CD4-positive, alpha-beta T cell (primary cell): Measurements from ENCODE around the gene RERE. TPM values are rescaled to one million over a fixed set of nuclear protein-coding genes. Genes with fewer than 3 reads are reported as not detected.

ENCODE experiments used
- ATAC-seq: fragments of 200-7000 bp; cut with Tn5 transposase; one replicate; pipeline ENCODE4 v1.10.0; 2022; ENCODE audit warnings: mild to moderate bottlenecking; ENCODE audit not compliant: poor library complexity
- CTCF ChIA-PET: fragments of 350-600 bp; sonication (Branson Sonifier 250); formaldehyde crosslinking; loops from one replicate; lab custom pipeline; 2021; ENCODE audit warnings: antibody characterized with exemption, inconsistent platforms; lab: Charles Lee
- POLR2A ChIA-PET: fragments of 350-600 bp; sonication (Branson Sonifier 250); formaldehyde crosslinking; loops from one replicate; lab custom pipeline; 2021; ENCODE audit warnings: antibody characterized with exemption, inconsistent platforms; lab: Charles Lee
- DNase-seq, 14 experiments: peaks; one replicate each; pipeline ENCODE4 v3.0.0-alpha.2; 2013 to 2020; ENCODE audit warnings: mixed read lengths in 2 of 14
- H3K27ac ChIP-seq, 2 donors: one replicate each; pipeline versions ENCODE4 v1.5.1 to v1.7.0; 2013; ENCODE audit warnings: low read length in 2 of 2, low read depth in 1 of 2, mild to moderate bottlenecking in 1 of 2
- H3K27me3 ChIP-seq, 2 experiments: 1 replicate in 1 of 2; 2 replicates in 1 of 2; pipeline versions ENCODE4 v1.6.1 to v1.7.0; 2013; ENCODE audit warnings: low read length in 2 of 2, control low read depth in 1 of 2, mild to moderate bottlenecking in 1 of 2, moderate library complexity in 1 of 2; ENCODE audit not compliant: insufficient read depth in 2 of 2, control insufficient read depth in 1 of 2
- H3K36me3 ChIP-seq: one replicate; pipeline ENCODE4 v1.6.1; 2013; ENCODE audit warnings: low read length, control low read depth; ENCODE audit not compliant: insufficient read depth
- H3K4me1 ChIP-seq: one replicate; pipeline ENCODE4 v1.6.1; 2013; ENCODE audit warnings: low read length, control low read depth; ENCODE audit not compliant: insufficient read depth
- H3K4me3 ChIP-seq: one replicate; pipeline ENCODE4 v1.5.1; 2013; ENCODE audit warnings: mild to moderate bottlenecking, low read length, moderate library complexity
- H3K9me3 ChIP-seq, 2 experiments: 1 replicate in 1 of 2; 2 replicates in 1 of 2; pipeline versions ENCODE4 v1.6.1 to v1.7.0; 2013; ENCODE audit warnings: low read length in 2 of 2, mild to moderate bottlenecking in 2 of 2, control low read depth in 1 of 2, moderate library complexity in 1 of 2; ENCODE audit not compliant: control insufficient read depth in 1 of 2, insufficient read depth in 1 of 2
- H3K27ac Mint-ChIP-seq: one replicate; pipeline ENCODE4 v1.8.0; 2020; ENCODE audit warnings: mixed read lengths
- H3K27me3 Mint-ChIP-seq: one replicate; pipeline ENCODE4 v1.8.0; 2021; ENCODE audit warnings: mixed read lengths
- H3K36me3 Mint-ChIP-seq: one replicate; pipeline ENCODE4 v1.8.0; 2021; ENCODE audit warnings: low read depth, mixed read lengths
- H3K4me1 Mint-ChIP-seq: one replicate; pipeline ENCODE4 v1.8.0; 2021; ENCODE audit warnings: low read depth, mixed read lengths
- H3K4me3 Mint-ChIP-seq: one replicate; pipeline ENCODE4 v1.8.0; 2020; ENCODE audit warnings: mild to moderate bottlenecking, mixed read lengths
- H3K9me3 Mint-ChIP-seq: one replicate; pipeline ENCODE4 v1.8.0; 2020; ENCODE audit warnings: mixed read lengths
- intact Hi-C, 2 experiments: fragments of 100-400 bp; cut with DNase I in 1 of 2; cut with micrococcal nuclease in 1 of 2; formaldehyde crosslinking; loops; one replicate each; pipeline versions ENCODE4 v1.15.1 to v1.9.0; 2023 to 2025; cut with DNase I, micrococcal nuclease
- total RNA-seq, 174 experiments: library from RNA in 2 of 174; stranded (reverse) in 2 of 174; gene quantifications; one replicate each; pipeline ENCODE4 v1.2.3 and lab custom pipeline; 2021 to 2026
- TF ChIP-seq, protein P1 (sequence below): fragments of 200-600 bp; IDR thresholded peaks from one replicate; pipeline ENCODE4 v1.8.0; 2022; ENCODE audit warnings: antibody characterized with exemption, mild to moderate bottlenecking

RERE gene
- total RNA-seq, 2 experiments from 2014 or later: 78.4 to 84.0 TPM

DNA sequence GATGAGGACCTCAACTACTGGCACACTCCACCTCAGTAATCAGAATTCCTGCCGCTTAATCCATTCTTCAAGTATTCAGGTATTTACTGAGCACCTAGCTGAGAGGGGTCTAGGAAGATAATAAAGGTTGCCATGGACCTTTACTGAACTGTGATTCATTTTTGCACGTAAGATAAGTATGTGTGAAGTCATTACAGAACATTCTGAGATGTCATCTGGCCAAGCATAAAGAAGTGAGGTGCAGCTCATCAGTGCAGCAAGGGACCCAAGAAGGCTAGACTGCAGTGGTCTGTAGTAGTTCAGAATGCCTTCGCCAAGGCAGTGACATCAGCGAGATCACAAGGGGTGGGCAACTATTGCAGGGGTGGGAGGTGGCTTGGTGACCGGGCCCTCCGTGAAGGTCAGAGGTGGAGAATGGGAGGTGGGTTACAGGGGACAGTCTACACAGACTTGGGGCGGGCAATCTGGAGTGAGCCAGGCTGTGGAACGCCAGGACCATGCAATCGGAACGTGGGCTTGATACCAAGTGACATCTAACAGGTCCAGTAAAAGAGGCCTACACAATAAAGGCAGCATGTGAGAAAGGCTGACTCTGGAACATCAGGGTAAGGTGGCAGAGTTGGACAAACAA, 392.2 kb downstream of the RERE start:
- peak overlapping the region; percentile 97 for H3K4me3 Mint-ChIP-seq
- H3K9me3 Mint-ChIP-seq: no peaks in the 10 kb centered on the region
- peak overlapping the region; percentile 96 for H3K27ac Mint-ChIP-seq
- Histone ChIP-seq H3K9me3 (no peaks in the 10 kb centered on the region), H3K27ac (peak overlapping the region; percentile 23 to 87), H3K27me3 (no peaks in the 10 kb centered on the region), H3K4me3 (no peak overlapping the region), H3K36me3 (peaks cover 5% of the 10 kb centered on the region), H3K4me1 (peaks cover 69% of the 10 kb centered on the region)
- TF ChIP-seq, protein P1, sequence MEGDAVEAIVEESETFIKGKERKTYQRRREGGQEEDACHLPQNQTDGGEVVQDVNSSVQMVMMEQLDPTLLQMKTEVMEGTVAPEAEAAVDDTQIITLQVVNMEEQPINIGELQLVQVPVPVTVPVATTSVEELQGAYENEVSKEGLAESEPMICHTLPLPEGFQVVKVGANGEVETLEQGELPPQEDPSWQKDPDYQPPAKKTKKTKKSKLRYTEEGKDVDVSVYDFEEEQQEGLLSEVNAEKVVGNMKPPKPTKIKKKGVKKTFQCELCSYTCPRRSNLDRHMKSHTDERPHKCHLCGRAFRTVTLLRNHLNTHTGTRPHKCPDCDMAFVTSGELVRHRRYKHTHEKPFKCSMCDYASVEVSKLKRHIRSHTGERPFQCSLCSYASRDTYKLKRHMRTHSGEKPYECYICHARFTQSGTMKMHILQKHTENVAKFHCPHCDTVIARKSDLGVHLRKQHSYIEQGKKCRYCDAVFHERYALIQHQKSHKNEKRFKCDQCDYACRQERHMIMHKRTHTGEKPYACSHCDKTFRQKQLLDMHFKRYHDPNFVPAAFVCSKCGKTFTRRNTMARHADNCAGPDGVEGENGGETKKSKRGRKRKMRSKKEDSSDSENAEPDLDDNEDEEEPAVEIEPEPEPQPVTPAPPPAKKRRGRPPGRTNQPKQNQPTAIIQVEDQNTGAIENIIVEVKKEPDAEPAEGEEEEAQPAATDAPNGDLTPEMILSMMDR: no peak
- intact Hi-C loops: loop anchor here (2.0 to 10.0 kb wide), 2 partner anchors 102 to 390 kb away; partner anchors contain the start of gene RERE (in 1 of the 2)
- DNase-seq (no peak), ATAC-seq (no peak)
- CTCF ChIA-PET: interaction anchor here (0.9 kb wide), 1 partner anchor 16 kb away, joined by 3 read pairs; no protein-coding TSS in a partner anchor
- no peaks in the 10 kb centered on the region for H3K27me3 Mint-ChIP-seq
- peaks cover 9% of the 10 kb centered on the region for H3K36me3 Mint-ChIP-seq
- POLR2A ChIA-PET: interaction anchor here (0.7 to 3.2 kb wide), 14 partner anchors 9 to 126 kb away, joined by 3 to 39 read pairs (median 5); no protein-coding TSS in a partner anchor
- peaks cover 58% of the 10 kb centered on the region for H3K4me1 Mint-ChIP-seq

DNA sequence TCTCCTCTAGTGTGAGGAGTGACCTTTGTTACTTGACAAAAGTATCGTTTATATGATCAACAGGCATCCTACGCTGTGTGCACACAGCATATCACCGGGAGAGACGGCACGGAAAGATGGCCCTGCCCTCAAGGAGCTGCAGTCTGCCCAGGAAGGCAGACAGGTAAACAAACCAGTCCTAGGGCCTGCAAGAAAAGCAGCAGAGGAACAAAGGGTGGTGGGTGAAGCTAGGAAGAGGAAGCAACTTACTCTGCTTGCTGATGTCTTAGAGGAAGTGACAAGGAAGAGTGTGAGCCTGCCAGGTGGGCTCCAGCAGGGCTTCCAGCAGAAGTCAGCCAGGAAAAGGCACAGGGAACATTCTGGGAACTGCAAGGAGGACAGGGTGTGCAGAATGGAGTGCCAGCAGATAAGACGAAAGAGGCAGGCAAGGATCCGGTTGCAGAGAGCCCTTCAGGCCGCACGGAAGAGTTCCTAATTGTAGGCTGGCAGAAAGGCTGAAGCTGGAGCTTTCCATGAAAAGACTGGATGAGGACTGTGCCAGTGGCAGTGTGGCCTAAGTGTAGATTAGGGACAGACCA, 392.8 kb downstream of the RERE start:
- intact Hi-C loops: loop anchor here (2.0 to 10.0 kb wide), 7 partner anchors 42 to 390 kb away; partner anchors contain the start of gene RERE (in 1 of the 2)
- ATAC-seq (peak; percentile 76), DNase-seq (peak in 12 of 14 experiments; percentile 11 to 86 (median 58))
- Histone ChIP-seq H3K4me3 (peak overlapping the region; percentile 57), H3K4me1 (peaks cover 69% of the 10 kb centered on the region), H3K27ac (peak overlapping the region; percentile 54 to 87), H3K9me3 (no peaks in the 10 kb centered on the region), H3K36me3 (peaks cover 11% of the 10 kb centered on the region), H3K27me3 (no peaks in the 10 kb centered on the region)
- CTCF ChIA-PET: interaction anchor here (0.9 kb wide), 1 partner anchor 15 kb away, joined by 3 read pairs; no protein-coding TSS in a partner anchor
- Mint-ChIP-seq H3K4me3 (peak overlapping the region; percentile 97), H3K4me1 (peaks cover 52% of the 10 kb centered on the region), H3K9me3 (no peaks in the 10 kb centered on the region), H3K36me3 (peaks cover 9% of the 10 kb centered on the region), H3K27me3 (no peaks in the 10 kb centered on the region), H3K27ac (peak overlapping the region; percentile 96)
- POLR2A ChIA-PET: interaction anchor here (0.6 to 3.2 kb wide), 16 partner anchors 10 to 454 kb away, joined by 3 to 39 read pairs (median 5); partner anchors contain the start of gene ENO1
- TF ChIP-seq, protein P1: no peak

- H3K4me1 Mint-ChIP-seq: peaks cover 45% of the 10 kb centered on the region
- intact Hi-C loops: loop anchor here (2.0 to 10.0 kb wide), 7 partner anchors 42 to 391 kb away; partner anchors contain the start of gene RERE (in 1 of the 2)
- H3K27ac ChIP-seq: peak overlapping the region; percentile 54 to 87
- peak overlapping the region; percentile 96 for H3K27ac Mint-ChIP-seq
- ATAC-seq: peak; percentile 54
- ChIA-PET CTCF (interaction anchor here (0.6 to 0.9 kb wide), 2 partner anchors 15 kb away, joined by 3 read pairs; no protein-coding TSS in a partner anchor), POLR2A (interaction anchor here (0.6 to 3.2 kb wide), 15 partner anchors 9 to 455 kb away, joined by 3 to 39 read pairs (median 5); partner anchors contain the start of gene ENO1)
- H3K36me3 Mint-ChIP-seq: peaks cover 9% of the 10 kb centered on the region
- peak overlapping the region; percentile 88 for H3K4me3 ChIP-seq
- H3K4me1 ChIP-seq: peaks cover 67% of the 10 kb centered on the region
- TF ChIP-seq, protein P1: no peak
- peaks cover 17% of the 10 kb centered on the region for H3K36me3 ChIP-seq
- DNase-seq: peak in 12 of 14 experiments; percentile 22 to 74 (median 47)
- H3K9me3 ChIP-seq: no peaks in the 10 kb centered on the region
- peak overlapping the region; percentile 97 for H3K4me3 Mint-ChIP-seq
- H3K27me3 Mint-ChIP-seq: no peaks in the 10 kb centered on the region
- no peaks in the 10 kb centered on the region for H3K27me3 ChIP-seq
- no peaks in the 10 kb centered on the region for H3K9me3 Mint-ChIP-seq
Measured at GRCh38 chr1:8423692-8424538, 393.5 kb downstream of the RERE start.
